GM18867 (cell line): ENCODE results near the gene ANGEL1.

ENCODE experiments used
- ATAC-seq: cut with Tn5 transposase; IDR thresholded peaks from one replicate; pipeline ENCODE4 v1.9.1; 2021; ENCODE audit warnings: mild to moderate bottlenecking, moderate library complexity; ENCODE audit not compliant: unreplicated experiment

The ANGEL1 gene

GRCh38 chr14:76812422-76813383 is at the start of gene ANGEL1:
Gene ANGEL1 (minus strand): TSS chr14:76812882. CDS start chr14:76812827, 55 bp downstream.
- peak; percentile 89 for ATAC-seq

GRCh38 chr14:76861574-76862255 is 49.0 kb upstream of the ANGEL1 start:
- no peak for ATAC-seq

- ATAC-seq, result no peak
Measured at GRCh38 chr14:76856769-76857168, 44.1 kb upstream of the ANGEL1 start.

GRCh38 chr14:76855066-76855465 is 42.4 kb upstream of the ANGEL1 start:
- no peak for ATAC-seq

- ATAC-seq, result no peak
Measured at GRCh38 chr14:76848879-76849278, 36.2 kb upstream of the ANGEL1 start.

- ATAC-seq, result no peak
Measured at GRCh38 chr14:76846331-76847047, 33.8 kb upstream of the ANGEL1 start.

- no peak for ATAC-seq
Measured at GRCh38 chr14:76844223-76844622, 31.5 kb upstream of the ANGEL1 start.

GRCh38 chr14:76842414-76842813 is 29.7 kb upstream of the ANGEL1 start:
- no peak for ATAC-seq

- no peak for ATAC-seq
Measured at GRCh38 chr14:76837524-76837923, 24.8 kb upstream of the ANGEL1 start.

GRCh38 chr14:76836029-76836630 is 23.4 kb upstream of the ANGEL1 start:
- ATAC-seq, result no peak

- no peak for ATAC-seq
Measured at GRCh38 chr14:76834241-76834661, 21.6 kb upstream of the ANGEL1 start.

GRCh38 chr14:76833011-76833410 is 20.3 kb upstream of the ANGEL1 start:
- no peak for ATAC-seq

- ATAC-seq, result no peak
Measured at GRCh38 chr14:76832503-76832988, 19.9 kb upstream of the ANGEL1 start.

GRCh38 chr14:76830556-76830955 is 17.9 kb upstream of the ANGEL1 start:
- ATAC-seq, result no peak

GRCh38 chr14:76829650-76830421 is 17.2 kb upstream of the ANGEL1 start:
- no peak for ATAC-seq

GRCh38 chr14:76829013-76829365 is 16.3 kb upstream of the ANGEL1 start:
- ATAC-seq, result no peak

GRCh38 chr14:76828339-76829012 is 15.8 kb upstream of the ANGEL1 start:
- ATAC-seq, result no peak

- no peak for ATAC-seq
Measured at GRCh38 chr14:76827696-76828296, 15.1 kb upstream of the ANGEL1 start.

GRCh38 chr14:76826122-76826521 is 13.4 kb upstream of the ANGEL1 start, which contains the start of gene LRRC74A:
Gene LRRC74A (plus strand): TSS chr14:76826408. CDS start chr14:76826698, 290 bp downstream.
- no peak for ATAC-seq
